PC-3 (cell line): ENCODE results near the gene RANBP1.

ENCODE experiments used
- CTCF ChIP-seq: fragments of 300-600 bp; sonication (generic); conservative IDR thresholded peaks from 2 replicates; pipeline ENCODE4 v1.5.1; 2017; ENCODE audit warnings: antibody characterized with exemption, low read depth, mild to moderate bottlenecking, low read length
- EZH2 ChIP-seq: fragments of 300-600 bp; sonication (generic); IDR thresholded peaks from one replicate; pipeline ENCODE4 v1.6.1; 2017; ENCODE audit warnings: antibody characterized with exemption, mild to moderate bottlenecking, low read length; ENCODE audit not compliant: unreplicated experiment

GRCh38 chr22:20089977-20090729 is 25.8 kb upstream of the RANBP1 start:
- TF ChIP-seq CTCF (no peak), EZH2 (no peak)
